Testis (tissue), 2 donors: ENCODE results near the gene MYO15B.

Source experiments
- CTCF ChIP-seq, 3 experiments: fragments of 450-650 bp in 2 of 3; fragments of 200-600 bp in 1 of 3; sonication (generic) in 1 of 3; IDR thresholded peaks; one replicate each; pipeline ENCODE4 v1.5.1; 2016 to 2019; ENCODE audit warnings: antibody characterized with exemption in 3 of 3, mild to moderate bottlenecking in 2 of 3, moderate library complexity in 1 of 3
- POLR2A ChIP-seq: fragments of 450-650 bp; IDR thresholded peaks from one replicate; pipeline ENCODE4 v1.6.1; 2017; ENCODE audit warnings: antibody characterized with exemption, mild to moderate bottlenecking, moderate library complexity

DNA sequence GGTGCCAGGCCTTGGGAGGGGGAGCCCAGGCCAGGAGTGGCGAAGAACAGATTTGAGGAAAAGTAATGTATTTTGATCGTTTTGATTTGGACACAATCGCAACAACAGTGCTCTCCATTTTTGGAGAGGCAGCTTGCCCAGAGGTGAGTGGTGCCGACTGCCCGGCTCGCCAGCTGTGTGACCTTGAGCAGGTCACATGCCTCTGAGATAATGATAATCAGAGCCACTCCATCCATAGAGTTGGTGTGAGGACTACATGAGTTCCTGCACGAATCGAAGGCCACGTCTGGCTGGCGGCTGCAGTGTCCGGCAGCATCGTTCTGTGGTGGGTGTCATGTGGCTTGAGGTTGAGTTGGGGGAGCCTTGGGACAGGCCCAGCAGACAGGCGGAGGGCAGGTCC is 41.4 kb upstream of the MYO15B start:
- TF ChIP-seq CTCF (IDR thresholded peaks at IDR 0.05) (no peak), POLR2A (no peak)
